VCaP (cell line): ENCODE results near the gene FUNDC2.

Experiments used
- H3K27ac ChIP-seq: fragments of 450-650 bp; 2 replicates; pipeline ENCODE4 v1.5.1; 2017
- CTCF ChIP-seq: fragments of 450-650 bp; conservative IDR thresholded peaks from 2 replicates; pipeline ENCODE4 v1.5.1; 2017; ENCODE audit warnings: mild to moderate bottlenecking, moderate library complexity

Gene FUNDC2

GRCh38 chrX:155026727-155027508 is at the start of gene FUNDC2:
FUNDC2 (plus strand) TSS chrX:155026844; CDS start chrX:155026939, 95 bp downstream.
- TF ChIP-seq CTCF: no peak
- H3K27ac ChIP-seq: peak within 1 kb of the TSS; percentile 92

- H3K27ac ChIP-seq: no peak overlapping the region
- TF ChIP-seq CTCF: no peak
Measured at GRCh38 chrX:154979629-154980028, 47.0 kb upstream of the FUNDC2 start.

- TF ChIP-seq CTCF: peak; percentile 79
- H3K27ac ChIP-seq: no peak overlapping the region; the same call in 1 of the 2 replicates
Measured at GRCh38 chrX:154980330-154981115, 46.1 kb upstream of the FUNDC2 start.

GRCh38 chrX:154981116-154981411 is 45.6 kb upstream of the FUNDC2 start:
- no peak overlapping the region; the same call in 1 of the 2 replicates for H3K27ac ChIP-seq
- peak; percentile 44 for TF ChIP-seq CTCF

- peak overlapping the region; percentile 65 for H3K27ac ChIP-seq
- peak; percentile 62 for TF ChIP-seq CTCF
Measured at GRCh38 chrX:154986826-154987575, 39.6 kb upstream of the FUNDC2 start.

GRCh38 chrX:154987940-154988339 is 38.7 kb upstream of the FUNDC2 start:
- no peak for TF ChIP-seq CTCF
- peak overlapping the region; percentile 65 for H3K27ac ChIP-seq

GRCh38 chrX:154988719-154989118 is 37.9 kb upstream of the FUNDC2 start:
- peak overlapping the region; percentile 65 for H3K27ac ChIP-seq
- TF ChIP-seq CTCF: no peak
